H1 (cell line): ENCODE results near the gene ABCB10. TPM values are rescaled to one million over a fixed set of nuclear protein-coding genes. Genes with fewer than 3 reads are reported as not detected.

Source experiments
- BCL11A ChIP-seq, 2 experiments: IDR thresholded peaks; one replicate each; pipeline ENCODE4 v1.6.1; 2011; ENCODE audit warnings: low read depth in 2 of 2, low read length in 2 of 2, mild to moderate bottlenecking in 2 of 2
- BRCA1 ChIP-seq: IDR thresholded peaks from 2 replicates; pipeline ENCODE4 v1.6.1; 2012; ENCODE audit warnings: low read depth, low read length, improper control_type of control experiment
- EP300 ChIP-seq, 2 experiments: IDR thresholded peaks; 1 replicate in 1 of 2; 2 replicates in 1 of 2; pipeline ENCODE4 v1.6.1; 2011 to 2012; ENCODE audit warnings: low read depth in 2 of 2, low read length in 2 of 2, mild to moderate bottlenecking in 2 of 2, borderline replicate concordance in 1 of 2, inconsistent platforms in 1 of 2, moderate library complexity in 1 of 2
- RBBP5 ChIP-seq: IDR thresholded peaks from 2 replicates; pipeline ENCODE4 v1.7.1; 2012; ENCODE audit warnings: low read depth, mild to moderate bottlenecking, inconsistent platforms, low read length, moderate library complexity, borderline replicate concordance
- RFX5 ChIP-seq: IDR thresholded peaks from 2 replicates; pipeline ENCODE4 v1.6.1; 2011; ENCODE audit warnings: low read depth, low read length, improper control_type of control experiment, borderline replicate concordance
- polyA plus RNA-seq, 7 experiments: library from polyadenylated mRNA; depleted of rRNA in 3 of 7; stranded (reverse) in 5 of 7; unstranded in 2 of 7; fragments of >200 nt in 5 of 7; fragments of 200-250 nt in 2 of 7; gene quantifications; 1 replicate in 5 of 7; 2 replicates in 1 of 7; 4 replicates in 1 of 7; pipeline versions ENCODE4 v1.2.1 to v1.2.3, GENCODE V29; 2011 to 2013; ENCODE audit warnings: missing spikeins in 2 of 7, mixed read lengths in 2 of 7
- total RNA-seq: library from RNA; stranded (reverse); fragmentation: NEBNext Ultra II Directional; extraction: Animal tissue kit (Norgen Biotek cat#: 25700); gene quantifications from 2 replicates; pipeline ENCODE4 v1.2.1, GENCODE V29; 2021

The ABCB10 gene
- total and polyA plus RNA-seq, 2 of the 8 experiments (the other 6 are each of a cell fraction or from before 2014, with no cell fraction given): 3.6 to 11.9 TPM

DNA sequence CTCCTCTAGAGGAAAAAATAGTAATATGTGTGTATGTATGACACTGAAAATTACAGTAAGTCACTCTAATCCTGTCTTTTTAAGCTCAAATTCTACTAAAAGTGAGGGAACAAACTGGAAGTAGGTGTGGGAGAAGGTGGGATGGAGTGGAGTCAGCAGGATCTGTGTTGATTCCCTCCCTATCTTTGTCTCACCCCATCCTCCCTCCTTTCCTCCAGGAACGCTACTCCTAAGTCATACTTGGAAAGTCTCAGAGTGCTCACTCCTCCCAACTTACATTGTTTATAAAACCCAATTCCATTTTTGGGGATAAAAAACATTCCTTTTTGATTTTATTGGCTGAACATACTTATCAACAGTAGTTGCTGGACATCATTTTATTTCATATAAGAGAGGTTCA is 35.5 kb downstream of the ABCB10 start (continued):
- no peak for TF ChIP-seq BCL11A (IDR thresholded peaks at IDR 0.05; ENCODE audit: low read depth in 2 of 2, low read length in 2 of 2)
- TF ChIP-seq EP300 (IDR thresholded peaks at IDR 0.05; ENCODE audit: borderline replicate concordance in 1 of 2, low read depth in 2 of 2, low read length in 2 of 2): no peak
- TF ChIP-seq RFX5: no peak
- TF ChIP-seq RBBP5: no peak
- no peak for TF ChIP-seq BRCA1
